CD8-positive, alpha-beta memory T cell (primary cell): Measurements from ENCODE around the gene ANGPTL7. TPM values are rescaled to one million over a fixed set of nuclear protein-coding genes. Genes with fewer than 3 reads are reported as not detected.
A peak's percentile ranks its signal among the peaks of the same experiment; 100 is the strongest.
"Not testable (repeated sequence)": the region's sequence is repeated elsewhere in the genome, so short reads cannot be mapped to it uniquely, and the experiment has no call there.

Experiments
- CTCF ChIA-PET: fragments of 350-600 bp; sonication (Branson Sonifier 250); formaldehyde crosslinking; loops from one replicate; lab custom pipeline; 2021; ENCODE audit warnings: antibody characterized with exemption; lab: Charles Lee
- POLR2A ChIA-PET: fragments of 350-600 bp; sonication (Branson Sonifier 250); formaldehyde crosslinking; loops from one replicate; lab custom pipeline; 2021; ENCODE audit warnings: antibody characterized with exemption; lab: Charles Lee
- DNase-seq, 5 donors: peaks; one replicate each; pipeline versions ENCODE4 v3.0.0 to v3.0.0-alpha.2; 2020 to 2022; ENCODE audit warnings: mixed read lengths in 1 of 5
- H3K27ac ChIP-seq: one replicate; pipeline ENCODE4 v1.7.0; 2013; ENCODE audit warnings: low read depth, mild to moderate bottlenecking, low read length, moderate library complexity
- H3K27me3 ChIP-seq: 2 replicates; pipeline ENCODE4 v1.7.0; 2013; ENCODE audit warnings: low read length, mild to moderate bottlenecking; ENCODE audit not compliant: insufficient read depth, poor library complexity, severe bottlenecking
- H3K36me3 ChIP-seq: 2 replicates; pipeline ENCODE4 v1.7.0; 2013; ENCODE audit warnings: mild to moderate bottlenecking, low read length, moderate library complexity; ENCODE audit not compliant: insufficient read depth
- H3K4me1 ChIP-seq: 2 replicates; pipeline ENCODE4 v1.7.0; 2013; ENCODE audit warnings: mild to moderate bottlenecking, low read length, moderate library complexity; ENCODE audit not compliant: insufficient read depth
- H3K4me3 ChIP-seq: 2 replicates; pipeline ENCODE4 v1.7.0; 2013; ENCODE audit warnings: mild to moderate bottlenecking, low read length
- H3K9me3 ChIP-seq: 2 replicates; pipeline ENCODE4 v1.7.0; 2013; ENCODE audit warnings: mild to moderate bottlenecking, low read length
- H3K27ac Mint-ChIP-seq, 8 donors: one replicate each; pipeline ENCODE4 v1.8.0; 2020 to 2021; ENCODE audit warnings: mixed read lengths in 8 of 8, mild to moderate bottlenecking in 6 of 8, inconsistent platforms in 3 of 8, moderate library complexity in 3 of 8
- H3K27me3 Mint-ChIP-seq, 2 donors: one replicate each; pipeline ENCODE4 v1.8.0; 2020 to 2021; ENCODE audit warnings: mixed read lengths in 2 of 2, mild to moderate bottlenecking in 1 of 2, moderate library complexity in 1 of 2
- H3K36me3 Mint-ChIP-seq, 3 donors: one replicate each; pipeline ENCODE4 v1.8.0; 2020 to 2021; ENCODE audit warnings: mixed read lengths in 3 of 3, inconsistent platforms in 1 of 3, mild to moderate bottlenecking in 1 of 3
- H3K4me1 Mint-ChIP-seq, 3 donors: one replicate each; pipeline ENCODE4 v1.8.0; 2020 to 2021; ENCODE audit warnings: mixed read lengths in 3 of 3, inconsistent platforms in 1 of 3, mild to moderate bottlenecking in 1 of 3
- H3K4me3 Mint-ChIP-seq, 7 donors: one replicate each; pipeline ENCODE4 v1.8.0; 2020 to 2021; ENCODE audit warnings: mixed read lengths in 7 of 7, mild to moderate bottlenecking in 6 of 7, moderate library complexity in 4 of 7, inconsistent platforms in 2 of 7
- H3K9me3 Mint-ChIP-seq, 5 donors: one replicate each; pipeline ENCODE4 v1.8.0; 2020 to 2022; ENCODE audit warnings: mixed read lengths in 5 of 5, mild to moderate bottlenecking in 3 of 5, moderate library complexity in 2 of 5, inconsistent platforms in 1 of 5
- polyA plus RNA-seq: library from polyadenylated mRNA; unstranded; fragments of 300-500 nt; fragmentation: Illumina TruSeq; gene quantifications from one replicate; pipeline ENCODE4 v1.2.3, GENCODE V29; 2021
- total RNA-seq, 2 experiments: library from RNA; stranded (reverse); gene quantifications; one replicate each; pipeline ENCODE4 v1.2.3, GENCODE V29; 2021

ANGPTL7 gene
- total and polyA plus RNA-seq, 3 experiments from 2014 or later, result not detected

DNA sequence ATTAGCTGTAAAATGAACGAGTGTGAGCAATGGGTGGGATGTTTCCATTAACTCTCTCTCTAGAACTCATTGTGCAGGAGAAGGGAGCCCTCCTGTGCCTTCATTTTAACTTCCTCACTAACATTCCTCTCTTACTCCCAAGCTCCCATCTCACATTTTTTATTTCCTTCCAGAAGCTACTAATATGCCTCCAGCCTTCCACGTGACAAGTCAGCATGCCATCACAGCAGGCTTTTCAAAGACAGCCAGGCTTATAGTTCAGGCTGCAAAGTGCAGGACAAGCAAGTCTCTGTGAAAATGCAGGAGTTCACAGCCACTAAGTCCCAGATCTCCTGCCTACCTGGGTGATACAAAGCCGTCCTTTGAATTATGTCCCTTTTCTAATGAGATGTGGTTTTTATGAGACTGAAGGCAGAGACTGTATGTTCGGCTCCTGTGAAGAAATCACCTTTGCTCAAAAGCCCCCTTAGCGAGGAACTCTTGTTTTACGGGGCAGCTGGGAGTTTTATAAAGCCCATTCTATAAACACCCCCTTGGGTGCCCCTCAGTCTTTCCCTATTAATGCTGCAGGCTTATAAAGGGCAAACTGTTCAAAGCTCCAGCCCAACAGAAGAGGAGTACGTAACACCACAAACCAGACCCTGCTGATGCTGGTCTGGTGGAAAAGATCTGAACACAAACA, 14.8 kb upstream of the ANGPTL7 start:
- Mint-ChIP-seq H3K4me3 (no peak overlapping the region), H3K4me1 (peaks cover 0 to 2% (median 0%) of the 10 kb centered on the region in 3 donors), H3K27ac (peak overlapping the region in 2 of 8 donors; percentile 12 to 27), H3K9me3 (no peaks in the 10 kb centered on the region), H3K36me3 (peaks cover 0 to 55% (median 8%) of the 10 kb centered on the region in 3 donors), H3K27me3 (no peaks in the 10 kb centered on the region)
- CTCF ChIA-PET, result no interaction called here
- no peak overlapping the region for H3K4me3 ChIP-seq
- POLR2A ChIA-PET, result no interaction called here
- H3K4me1 ChIP-seq, result no peaks in the 10 kb centered on the region
- H3K27ac ChIP-seq, result no peak overlapping the region
- H3K27me3 ChIP-seq, result no peaks in the 10 kb centered on the region
- H3K9me3 ChIP-seq, result no peaks in the 10 kb centered on the region
- DNase-seq, result no peak
- H3K36me3 ChIP-seq, result no peaks in the 10 kb centered on the region

DNA sequence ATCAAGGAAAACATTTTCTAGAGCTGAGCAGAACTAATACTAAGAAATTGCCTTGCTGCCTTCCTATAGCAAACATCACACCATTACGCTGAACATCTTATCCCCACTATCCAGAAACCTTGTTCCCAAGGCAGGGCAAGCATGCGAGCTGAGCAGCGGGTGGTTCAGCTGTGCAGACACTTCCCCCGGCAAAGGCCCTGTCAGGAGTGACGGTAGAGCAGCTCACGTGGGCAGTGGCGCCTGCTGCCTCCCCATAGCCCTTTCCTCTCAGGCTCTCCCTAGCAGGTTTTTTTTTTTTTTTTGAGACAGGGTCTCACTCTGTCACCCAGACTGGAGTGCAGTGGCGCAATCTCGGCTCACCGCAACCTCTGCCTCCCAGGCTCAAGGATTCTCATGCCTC, 13.7 kb upstream of the ANGPTL7 start:
- no peaks in the 10 kb centered on the region for H3K4me1 ChIP-seq
- peaks cover 0 to 64% (median 10%) of the 10 kb centered on the region in 3 donors for H3K36me3 Mint-ChIP-seq
- H3K4me1 Mint-ChIP-seq, result peaks cover 0 to 2% (median 0%) of the 10 kb centered on the region in 3 donors
- no peaks in the 10 kb centered on the region for H3K9me3 Mint-ChIP-seq
- POLR2A ChIA-PET, result no interaction called here
- H3K9me3 ChIP-seq, result no peaks in the 10 kb centered on the region
- no peaks in the 10 kb centered on the region for H3K27me3 ChIP-seq
- CTCF ChIA-PET, result no interaction called here
- DNase-seq, result no peak
- H3K36me3 ChIP-seq, result no peaks in the 10 kb centered on the region
- no peaks in the 10 kb centered on the region for H3K27me3 Mint-ChIP-seq
- no peak overlapping the region for H3K4me3 Mint-ChIP-seq
- peak overlapping the region in 1 of 8 donors; percentile 8 for H3K27ac Mint-ChIP-seq
- H3K4me3 ChIP-seq, result no peak overlapping the region
- no peak overlapping the region for H3K27ac ChIP-seq

DNA sequence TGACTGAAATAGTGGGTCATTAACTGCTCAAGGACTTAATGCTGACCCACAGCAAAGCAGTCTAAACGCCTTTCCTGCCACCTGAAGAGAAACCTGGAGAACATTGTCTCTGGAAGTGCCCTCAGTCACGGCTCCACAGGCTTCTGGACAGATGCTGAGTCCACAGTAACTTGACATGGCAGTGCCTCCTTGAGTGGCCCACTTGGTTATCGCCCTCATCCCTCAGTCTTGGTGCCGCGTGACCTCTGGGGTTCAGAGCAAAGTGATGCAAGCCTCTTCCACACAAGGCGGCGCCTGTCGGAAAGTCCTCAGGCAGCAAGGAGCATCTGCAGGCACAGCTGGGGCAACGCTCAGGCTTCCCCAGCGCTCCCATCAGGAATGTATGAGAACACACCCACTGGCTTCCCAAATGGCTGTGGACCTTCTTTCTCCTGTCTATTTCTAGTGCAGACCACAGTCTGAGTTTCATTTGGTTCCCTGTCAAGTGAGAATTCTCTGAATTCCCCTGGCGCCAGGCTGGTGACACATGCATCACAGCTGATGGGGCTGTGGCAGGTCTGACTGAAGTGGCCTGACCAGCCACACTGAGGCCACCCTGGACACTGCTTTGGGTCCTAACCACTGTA, 13.0 kb upstream of the ANGPTL7 start:
- ChIA-PET POLR2A (no interaction called here), CTCF (no interaction called here)
- Mint-ChIP-seq H3K36me3 (peaks cover 0 to 71% (median 11%) of the 10 kb centered on the region in 3 donors), H3K27ac (peak overlapping the region in 2 of 8 donors; percentile 47 to 52), H3K27me3 (no peaks in the 10 kb centered on the region), H3K4me3 (no peak overlapping the region), H3K4me1 (peaks cover 0 to 2% (median 0%) of the 10 kb centered on the region in 3 donors), H3K9me3 (no peaks in the 10 kb centered on the region)
- H3K4me3 ChIP-seq, result no peak overlapping the region
- no peak overlapping the region for H3K27ac ChIP-seq
- H3K36me3 ChIP-seq, result no peaks in the 10 kb centered on the region
- H3K27me3 ChIP-seq, result no peaks in the 10 kb centered on the region
- DNase-seq, result no peak
- H3K9me3 ChIP-seq, result no peaks in the 10 kb centered on the region
- H3K4me1 ChIP-seq, result no peaks in the 10 kb centered on the region

DNA sequence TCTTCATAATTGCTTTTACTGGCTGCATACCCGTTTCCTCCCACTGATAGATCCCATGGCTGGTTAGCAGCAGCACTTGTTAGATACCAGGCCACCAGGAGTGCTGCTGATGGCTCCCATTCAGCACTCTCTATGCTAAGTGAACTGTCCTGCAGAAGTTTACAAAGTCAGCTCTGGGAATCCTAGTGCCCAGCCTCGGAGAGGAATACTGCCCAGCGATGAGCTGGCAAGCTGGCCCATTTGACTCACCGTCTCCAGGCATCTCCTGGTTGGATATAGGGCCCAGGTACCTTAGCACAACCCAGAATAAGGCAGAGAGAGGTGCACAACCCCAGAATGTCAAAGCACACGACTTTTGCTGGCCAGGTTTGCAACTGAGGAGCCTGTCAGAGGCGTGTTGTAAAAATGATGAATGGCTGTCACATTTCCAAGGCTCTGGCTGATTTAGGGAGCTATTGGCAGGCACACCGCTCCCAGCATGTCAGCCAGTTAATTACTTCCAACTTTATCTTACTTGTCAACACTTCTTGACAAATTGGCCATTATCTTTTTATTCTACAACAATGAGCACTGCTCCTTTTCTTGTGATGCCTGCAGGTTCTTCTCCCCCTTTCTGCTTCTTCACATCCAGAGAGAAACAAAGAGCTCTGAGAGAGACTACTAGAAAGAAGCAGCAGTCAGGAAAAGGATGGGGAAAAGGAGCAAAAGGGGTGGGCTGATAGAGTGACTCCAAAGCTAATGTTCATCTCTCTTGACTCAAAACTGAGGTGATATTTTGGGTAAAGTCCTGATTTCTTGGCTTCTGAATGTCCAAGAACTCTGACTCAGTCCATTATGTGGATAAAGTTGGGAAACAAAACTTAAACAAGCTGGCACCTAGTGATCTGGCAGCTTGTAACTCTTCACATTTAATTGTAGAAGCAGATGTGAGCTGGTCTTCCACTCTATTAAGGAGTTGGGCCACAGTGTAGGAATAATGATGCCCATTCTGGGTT, 10.8 kb upstream of the ANGPTL7 start:
- CTCF ChIA-PET, result no interaction called here
- POLR2A ChIA-PET, result no interaction called here
- H3K27ac Mint-ChIP-seq, result peak overlapping the region in 3 of 8 donors; percentile 1 to 64 (median 31)

DNA sequence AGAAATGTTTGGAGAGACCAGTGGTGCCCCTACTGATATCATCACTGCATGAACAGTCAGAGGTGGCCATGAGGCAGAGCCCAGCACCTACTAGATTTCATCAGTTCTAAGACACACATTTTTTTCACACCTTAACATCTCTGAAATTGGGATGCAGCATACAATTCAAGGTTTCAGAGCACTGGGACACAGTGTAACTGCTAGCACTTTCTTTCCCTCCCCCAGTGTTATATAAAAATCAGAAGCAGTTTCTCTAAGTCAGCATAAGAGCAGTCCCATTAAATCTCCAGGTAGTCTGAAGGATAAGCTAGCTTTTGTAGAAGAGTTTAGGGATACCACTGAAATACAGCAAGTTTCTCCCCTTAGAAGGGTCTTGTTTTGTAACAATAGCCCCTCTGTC, 10.0 kb upstream of the ANGPTL7 start:
- Mint-ChIP-seq H3K4me1 (peaks cover 0 to 2% (median 0%) of the 10 kb centered on the region in 3 donors), H3K27ac (peak overlapping the region in 2 of 8 donors; percentile 15 to 47), H3K9me3 (no peaks in the 10 kb centered on the region), H3K4me3 (no peak overlapping the region), H3K36me3 (peaks cover 0 to 75% (median 15%) of the 10 kb centered on the region in 3 donors), H3K27me3 (no peaks in the 10 kb centered on the region)
- Histone ChIP-seq H3K9me3 (no peaks in the 10 kb centered on the region), H3K4me3 (no peak overlapping the region), H3K27ac (no peak overlapping the region), H3K36me3 (no peaks in the 10 kb centered on the region), H3K27me3 (no peaks in the 10 kb centered on the region), H3K4me1 (no peaks in the 10 kb centered on the region)
- POLR2A ChIA-PET, result no interaction called here
- CTCF ChIA-PET, result no interaction called here
- DNase-seq, result no peak

More for the DNA sequence above, 10.8 kb upstream of the ANGPTL7 start:
- Histone ChIP-seq H3K27ac (no peak overlapping the region), H3K9me3 (no peaks in the 10 kb centered on the region), H3K4me1 (no peaks in the 10 kb centered on the region), H3K4me3 (no peak overlapping the region), H3K27me3 (no peaks in the 10 kb centered on the region), H3K36me3 (no peaks in the 10 kb centered on the region)
- no peaks in the 10 kb centered on the region for H3K27me3 Mint-ChIP-seq
- H3K9me3 Mint-ChIP-seq, result no peaks in the 10 kb centered on the region
- H3K36me3 Mint-ChIP-seq, result peaks cover 0 to 79% (median 15%) of the 10 kb centered on the region in 3 donors
- DNase-seq, result no peak
- no peak overlapping the region for H3K4me3 Mint-ChIP-seq
- peaks cover 0 to 2% (median 0%) of the 10 kb centered on the region in 3 donors for H3K4me1 Mint-ChIP-seq

DNA sequence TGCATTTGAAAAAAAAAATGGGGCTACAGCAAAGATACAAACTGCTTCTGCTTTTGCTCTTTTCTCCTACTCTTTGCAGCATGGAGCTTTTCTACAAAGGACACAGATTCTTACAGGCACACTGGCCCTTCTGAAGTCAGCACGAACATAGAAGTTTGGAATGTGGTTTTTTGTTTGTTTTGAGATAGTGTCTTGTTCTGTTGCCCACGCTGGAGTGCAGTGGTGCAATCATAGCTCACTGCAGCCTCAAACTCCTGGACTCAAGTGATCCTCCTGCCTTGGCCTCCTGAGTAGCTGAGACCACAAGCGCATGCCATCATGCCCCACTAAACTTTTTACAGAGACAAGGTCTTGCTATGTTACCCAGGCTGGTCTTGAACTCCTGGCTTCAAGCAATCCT, 9.4 kb upstream of the ANGPTL7 start:
- H3K27me3 Mint-ChIP-seq, H3K4me3 Mint-ChIP-seq, H3K9me3 Mint-ChIP-seq, H3K4me1 ChIP-seq, CTCF ChIA-PET, H3K27me3 ChIP-seq, DNase-seq, H3K36me3 ChIP-seq, H3K4me3 ChIP-seq, POLR2A ChIA-PET, H3K9me3 ChIP-seq, H3K4me1 Mint-ChIP-seq, H3K27ac ChIP-seq: not testable (repeated sequence)
- Mint-ChIP-seq H3K27ac (peak overlapping the region in 2 of 8 donors; percentile 4 to 47), H3K36me3 (peaks cover 0 to 74% (median 14%) of the 10 kb centered on the region in 3 donors)

DNA sequence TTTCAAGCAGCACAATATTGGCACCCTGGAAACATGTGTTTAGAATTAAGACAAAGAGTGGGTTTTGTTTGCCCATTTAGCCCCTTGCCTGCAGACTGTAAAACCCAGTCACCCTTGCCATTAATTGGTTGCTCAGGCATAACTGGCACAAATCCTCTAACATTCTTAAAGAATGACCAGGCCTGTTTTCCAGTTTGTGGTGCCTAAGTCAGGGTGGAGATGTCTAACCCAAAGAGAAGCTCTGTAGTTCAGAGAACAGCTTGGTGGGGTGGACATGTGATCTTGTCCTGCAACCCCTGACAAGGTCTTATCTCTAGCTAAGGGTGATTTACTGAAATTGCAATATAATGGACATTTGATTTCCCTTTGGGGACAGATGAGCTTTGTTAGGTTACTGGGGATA, 8.8 kb upstream of the ANGPTL7 start:
- Histone ChIP-seq H3K36me3 (no peaks in the 10 kb centered on the region), H3K4me1 (no peaks in the 10 kb centered on the region), H3K27ac (no peak overlapping the region), H3K27me3 (no peaks in the 10 kb centered on the region), H3K4me3 (no peak overlapping the region), H3K9me3 (no peaks in the 10 kb centered on the region)
- ChIA-PET POLR2A (no interaction called here), CTCF (no interaction called here)
- H3K9me3 Mint-ChIP-seq, result no peaks in the 10 kb centered on the region
- no peak overlapping the region for H3K4me3 Mint-ChIP-seq
- H3K27ac Mint-ChIP-seq, result peak overlapping the region in 1 of 8 donors; percentile 21
- H3K4me1 Mint-ChIP-seq, result no peaks in the 10 kb centered on the region
- peaks cover 0 to 74% (median 17%) of the 10 kb centered on the region in 3 donors for H3K36me3 Mint-ChIP-seq
- no peak for DNase-seq
- H3K27me3 Mint-ChIP-seq, result no peaks in the 10 kb centered on the region
